Endometrium (tissue), 2 donors: ENCODE results near the gene EEPD1.

ENCODE experiments used
- FAIRE-seq: peaks from 2 replicates; lab custom pipeline; 2012; peaks lifted over from hg19 to GRCh38; lab: Jason Lieb, UNC
- donor health status: control.
- donor health status: control.

EEPD1 gene

DNA sequence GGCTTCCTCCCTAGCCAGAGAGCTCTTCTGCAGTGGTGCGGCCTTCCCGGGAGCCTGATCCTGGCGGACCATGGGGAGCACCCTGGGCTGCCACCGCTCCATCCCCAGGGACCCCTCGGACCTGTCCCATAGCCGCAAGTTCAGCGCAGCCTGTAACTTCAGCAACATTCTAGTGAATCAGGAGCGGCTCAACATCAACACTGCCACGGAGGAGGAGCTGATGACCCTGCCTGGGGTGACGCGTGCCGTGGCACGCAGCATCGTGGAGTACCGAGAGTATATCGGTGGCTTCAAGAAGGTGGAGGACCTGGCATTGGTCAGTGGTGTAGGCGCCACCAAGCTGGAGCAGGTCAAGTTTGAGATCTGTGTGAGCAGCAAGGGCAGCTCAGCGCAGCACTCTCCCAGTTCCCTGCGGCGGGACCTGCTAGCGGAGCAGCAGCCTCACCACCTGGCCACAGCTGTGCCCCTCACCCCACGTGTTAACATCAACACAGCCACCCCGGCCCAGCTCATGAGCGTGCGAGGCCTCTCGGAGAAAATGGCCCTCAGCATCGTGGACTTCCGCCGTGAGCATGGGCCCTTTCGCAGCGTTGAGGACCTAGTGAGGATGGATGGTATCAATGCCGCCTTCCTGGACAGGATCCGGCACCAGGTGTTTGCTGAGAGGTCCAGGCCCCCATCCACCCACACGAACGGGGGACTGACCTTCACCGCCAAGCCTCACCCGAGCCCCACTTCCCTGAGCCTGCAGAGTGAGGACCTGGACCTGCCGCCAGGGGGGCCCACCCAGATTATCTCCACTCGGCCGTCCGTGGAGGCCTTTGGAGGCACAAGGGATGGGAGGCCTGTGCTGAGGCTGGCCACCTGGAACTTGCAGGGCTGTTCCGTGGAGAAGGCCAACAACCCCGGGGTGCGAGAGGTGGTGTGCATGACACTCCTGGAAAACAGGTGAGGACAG, 1.5 kb downstream of the EEPD1 start:
- no peak for FAIRE-seq

DNA sequence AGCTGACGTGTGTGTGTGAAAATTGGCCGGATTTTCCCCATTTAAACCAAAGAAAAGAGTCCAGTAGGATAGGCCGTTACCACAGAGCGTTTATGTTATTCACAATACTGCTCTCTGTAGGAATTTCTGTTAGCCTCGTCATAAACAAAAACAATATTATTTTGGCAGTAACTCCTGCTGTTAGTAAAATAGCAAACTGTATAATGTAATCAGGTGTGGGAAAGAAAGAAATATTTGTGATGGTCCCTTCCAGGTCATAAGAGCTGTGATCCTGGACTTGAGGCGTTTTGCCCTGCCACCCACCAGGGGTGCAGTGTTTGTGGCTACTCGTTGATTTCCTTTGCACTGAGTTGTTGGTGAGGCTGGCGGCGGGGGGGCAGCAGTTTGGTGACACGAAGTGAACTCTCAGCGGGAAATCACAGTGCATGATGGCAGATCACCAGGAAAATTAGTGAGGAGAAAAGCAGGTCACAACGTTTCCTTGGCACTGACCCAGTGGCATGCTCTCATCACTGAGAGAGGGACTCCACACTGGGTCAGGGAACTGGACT, 2.8 kb downstream of the EEPD1 start:
- peak; percentile 50 for FAIRE-seq

DNA sequence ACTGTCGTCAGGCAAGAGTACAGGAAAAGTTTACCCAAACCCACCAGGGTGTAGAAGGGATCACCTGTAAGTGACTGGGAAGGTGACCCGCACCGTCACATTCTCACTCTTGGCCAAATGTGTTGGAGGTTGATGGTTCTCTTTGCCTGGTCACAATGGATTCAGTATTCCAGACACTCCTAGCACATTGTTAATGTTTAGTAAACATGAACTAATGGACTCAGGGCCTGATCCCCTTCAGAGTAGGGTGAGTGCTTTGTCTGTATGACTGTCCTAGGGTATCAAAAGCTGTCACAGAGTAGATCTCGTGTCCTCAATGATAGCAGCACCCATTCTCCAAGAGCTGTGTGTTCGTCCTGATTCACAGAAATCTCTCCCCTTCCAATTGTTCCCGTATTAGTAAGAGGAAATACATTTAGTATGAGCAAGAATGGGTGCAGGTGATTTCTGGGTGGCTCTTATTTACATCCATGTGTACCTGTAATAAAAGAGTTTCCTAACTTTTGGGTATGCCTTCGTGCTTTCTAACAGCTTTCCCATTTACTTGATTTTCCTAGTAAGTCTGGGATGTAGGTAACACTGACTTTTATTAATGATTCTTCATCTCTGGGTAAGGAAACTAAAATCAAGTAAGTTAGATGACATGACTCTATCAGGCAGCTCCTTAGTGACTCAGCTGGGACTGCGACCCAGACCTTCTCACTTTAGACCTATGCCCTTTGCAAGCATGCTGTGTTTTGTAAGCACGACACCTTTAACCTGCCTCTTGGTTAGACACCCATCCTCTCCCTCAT, 4.7 kb downstream of the EEPD1 start:
- FAIRE-seq = no peak

DNA sequence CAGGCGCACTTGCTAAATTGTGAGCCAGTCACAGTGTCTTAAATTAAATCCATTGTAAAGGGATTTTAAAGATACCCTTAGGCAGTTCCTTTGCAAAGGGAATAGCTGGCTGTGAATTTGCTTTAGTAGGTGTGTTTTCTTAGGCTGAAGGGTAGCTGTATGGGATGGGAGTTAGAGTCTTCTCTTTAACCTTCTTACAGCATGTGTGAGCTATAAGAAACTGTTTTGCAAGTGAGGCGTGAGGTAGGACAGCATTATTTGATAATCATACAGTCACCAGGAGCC, 5.2 kb downstream of the EEPD1 start:
- no peak for FAIRE-seq

DNA sequence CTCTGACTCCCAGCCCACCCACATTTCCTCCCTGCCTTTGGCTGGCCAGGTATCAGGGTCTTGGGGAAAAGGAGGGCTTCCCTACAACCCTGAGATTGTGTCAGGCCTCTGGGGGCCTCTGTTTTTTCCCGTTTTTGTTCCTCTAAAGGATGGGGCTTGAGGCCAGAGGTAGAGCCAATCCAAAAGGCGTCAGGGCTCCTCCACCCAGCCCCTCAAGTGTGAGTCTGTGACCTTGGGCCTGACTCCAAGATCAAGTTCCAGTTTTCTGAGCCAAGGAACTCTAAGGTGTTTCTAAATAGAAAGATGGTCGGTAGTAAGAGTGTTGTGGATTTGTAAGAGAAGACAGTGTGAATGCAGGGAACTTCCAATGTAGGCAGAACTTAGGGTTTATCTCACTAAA, 6.6 kb downstream of the EEPD1 start:
- no peak for FAIRE-seq

DNA sequence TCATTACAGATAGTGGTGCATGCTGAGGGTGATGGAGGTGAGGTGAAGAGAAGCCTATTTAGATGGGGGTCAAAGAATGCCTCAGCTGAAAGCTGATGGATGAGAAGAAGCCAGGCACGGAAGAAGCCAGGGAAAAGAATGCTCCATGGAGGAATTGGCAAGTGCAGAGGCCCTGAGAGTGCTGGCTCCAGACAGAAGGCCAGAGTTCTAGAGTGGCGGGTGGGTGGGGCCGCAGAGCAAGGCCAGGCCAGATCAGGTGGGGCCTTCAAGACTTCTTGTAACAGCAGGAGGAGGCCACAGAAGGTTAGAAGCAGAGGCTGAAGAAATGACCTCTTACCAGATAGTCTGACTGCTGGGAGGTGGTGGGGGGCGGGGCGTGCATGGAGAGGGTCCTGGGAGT, 7.3 kb downstream of the EEPD1 start:
- no peak for FAIRE-seq

DNA sequence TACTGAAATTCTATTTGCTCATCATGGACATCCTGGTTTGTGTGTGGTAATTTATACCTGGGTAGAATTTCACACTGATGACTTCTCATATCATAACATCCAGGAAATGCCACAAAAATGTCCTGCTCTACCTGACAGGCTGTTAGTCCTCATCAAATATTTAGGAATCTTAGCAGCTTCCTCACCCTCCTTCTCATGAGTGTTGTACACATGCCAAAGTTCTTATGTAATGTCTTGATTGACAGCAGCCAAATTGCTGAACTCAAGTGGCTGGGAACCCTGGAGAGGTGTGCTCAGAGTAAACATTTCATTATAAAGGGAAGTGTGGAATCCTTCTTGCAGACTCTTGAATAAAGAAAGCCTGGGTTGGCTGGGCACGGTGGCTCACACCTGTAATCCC, 8.9 kb downstream of the EEPD1 start:
- FAIRE-seq = no peak

DNA sequence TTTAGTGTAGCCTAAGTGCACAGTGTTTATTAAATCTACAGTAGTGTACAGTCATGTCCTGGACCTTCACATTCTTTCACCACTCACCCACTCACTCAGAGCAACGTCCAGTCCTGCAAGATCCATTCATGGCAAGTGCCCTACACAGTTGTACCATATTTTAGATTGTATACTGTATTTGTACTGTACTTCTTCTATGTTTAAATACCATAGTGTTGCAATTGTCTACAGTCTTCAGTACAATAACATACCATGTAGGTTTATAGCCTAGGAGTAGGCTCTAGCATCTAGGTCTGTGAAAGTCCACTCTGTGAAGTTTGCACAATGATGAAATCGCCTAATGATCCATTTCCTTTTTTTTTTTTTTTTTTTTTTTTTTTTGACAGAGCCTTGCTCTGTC, 12.0 kb downstream of the EEPD1 start:
- no peak for FAIRE-seq

DNA sequence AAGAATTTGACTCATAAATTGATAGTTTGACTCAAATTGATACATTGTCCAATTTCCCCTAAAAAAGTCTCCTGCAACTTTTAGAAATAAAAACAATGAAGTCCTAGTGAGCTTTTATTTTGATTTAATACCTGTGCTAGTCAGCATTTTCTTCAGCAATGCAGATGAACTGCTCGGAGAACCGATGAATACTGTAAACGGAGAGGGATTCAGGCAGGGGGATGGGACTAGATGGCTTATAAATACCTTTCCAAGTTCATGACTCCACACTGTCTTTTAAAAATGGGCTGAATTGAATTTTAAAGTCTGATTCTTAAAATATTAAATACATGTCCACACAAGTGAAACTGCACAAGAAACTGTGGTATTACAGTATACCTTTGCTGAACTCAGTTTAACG, 12.7 kb downstream of the EEPD1 start:
- FAIRE-seq = no peak

DNA sequence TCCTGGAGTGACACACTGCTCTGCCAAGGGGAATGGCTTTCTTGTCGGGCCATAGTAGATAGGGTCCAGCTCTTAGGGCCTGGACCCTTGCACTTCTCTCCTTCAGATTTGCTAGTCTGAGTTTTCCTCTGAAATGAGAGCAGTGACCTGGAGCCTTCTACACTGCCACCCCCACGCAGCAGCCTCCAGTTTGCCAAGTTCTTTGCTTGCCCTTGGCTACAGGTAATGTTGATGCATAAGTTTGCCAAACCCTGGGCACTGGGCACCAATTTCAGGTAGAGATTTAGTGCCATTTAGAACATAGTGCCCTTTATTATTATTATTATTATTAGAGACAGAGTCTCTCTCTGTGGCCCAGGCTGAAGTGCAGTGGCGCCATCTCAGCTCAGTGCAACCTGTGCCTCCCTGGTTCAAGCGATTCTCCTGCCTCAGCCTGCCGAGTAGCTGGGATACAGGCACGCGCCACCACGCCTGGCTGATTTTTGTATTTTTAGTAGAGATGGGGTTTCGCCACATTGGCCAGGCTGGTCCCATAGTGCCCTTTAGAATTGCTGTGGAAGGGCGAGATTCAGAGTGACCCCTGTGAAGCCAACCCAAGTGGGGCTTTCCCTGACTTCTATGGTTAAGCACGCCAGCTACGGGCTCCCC, 14.5 kb downstream of the EEPD1 start:
- FAIRE-seq = no peak

DNA sequence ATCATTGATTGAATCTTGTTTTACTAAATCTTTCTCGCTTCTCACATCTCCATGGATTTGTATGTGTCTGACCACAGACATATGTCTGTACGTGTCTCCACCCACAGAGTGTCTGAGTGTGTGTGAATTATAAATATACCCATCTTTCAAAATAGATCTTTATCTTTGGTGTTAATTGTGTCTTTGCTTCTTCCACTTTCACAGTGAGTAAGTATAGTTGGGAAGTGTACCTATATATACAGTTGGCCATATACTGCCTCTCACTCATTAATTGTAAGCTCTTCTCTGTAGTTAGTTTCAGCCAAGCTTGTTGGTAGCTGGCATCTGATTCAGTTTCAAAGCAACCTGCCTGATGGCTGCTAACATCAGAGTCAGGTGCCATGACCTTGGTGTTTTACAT, 18.4 kb downstream of the EEPD1 start:
- FAIRE-seq = no peak

DNA sequence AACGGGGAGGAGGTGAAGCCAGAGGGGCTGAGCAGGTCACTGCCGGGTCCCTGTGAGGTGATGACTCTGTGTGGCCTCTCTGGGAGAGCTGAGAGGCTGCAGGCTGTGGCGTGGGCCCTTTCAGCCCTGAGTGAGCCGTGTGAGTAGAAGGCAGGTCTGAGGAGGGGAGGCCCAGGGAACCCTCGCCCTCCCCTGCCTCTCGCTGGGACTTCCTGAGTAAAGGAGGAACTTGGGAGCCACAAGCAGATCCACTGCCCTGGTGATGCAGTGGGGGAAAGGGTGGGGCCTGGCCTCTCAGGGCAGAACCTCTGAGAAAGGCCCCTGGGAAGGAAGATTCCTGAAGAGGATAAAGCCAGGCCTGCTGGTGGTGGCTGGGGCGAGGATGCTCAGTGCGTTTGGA, 22.8 kb downstream of the EEPD1 start:
- FAIRE-seq = no peak

DNA sequence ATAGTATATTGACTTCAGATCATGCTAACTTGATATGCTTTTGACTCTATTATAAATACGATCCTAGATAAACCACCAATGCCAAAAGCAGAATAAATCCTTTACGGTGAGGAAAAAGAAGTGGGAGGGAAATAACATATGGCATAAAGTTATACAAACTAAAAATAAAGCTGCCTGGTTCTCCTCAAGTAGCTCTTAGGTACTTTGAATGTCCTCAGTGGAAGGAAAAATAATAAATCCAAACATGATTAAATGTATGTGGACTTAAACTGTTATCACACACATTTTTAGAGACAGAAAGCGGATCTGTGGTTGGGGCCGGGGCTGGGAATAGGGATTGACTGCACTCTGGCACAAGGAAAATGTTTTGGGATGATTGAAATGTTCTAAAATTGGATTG, 23.6 kb downstream of the EEPD1 start:
- no peak for FAIRE-seq

DNA sequence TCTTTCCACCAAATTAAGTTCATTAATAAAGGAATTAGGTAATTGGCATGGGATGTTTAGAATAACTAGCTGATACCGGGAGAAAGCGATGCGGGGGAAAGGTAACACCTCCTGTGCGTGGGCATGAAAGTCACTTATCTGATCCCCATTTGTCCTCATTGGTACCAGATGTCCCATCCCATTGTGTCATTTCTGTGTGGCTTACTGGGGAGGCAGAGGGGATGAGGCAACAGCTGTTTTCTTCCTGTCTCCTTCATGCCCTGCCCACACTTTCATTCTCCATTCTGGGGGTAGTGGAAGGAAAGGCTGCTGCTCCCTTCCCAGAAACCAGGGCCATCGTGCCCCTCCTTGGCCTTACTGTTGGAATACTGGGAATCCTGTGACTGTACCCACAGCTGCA, 27.1 kb downstream of the EEPD1 start:
- no peak for FAIRE-seq

DNA sequence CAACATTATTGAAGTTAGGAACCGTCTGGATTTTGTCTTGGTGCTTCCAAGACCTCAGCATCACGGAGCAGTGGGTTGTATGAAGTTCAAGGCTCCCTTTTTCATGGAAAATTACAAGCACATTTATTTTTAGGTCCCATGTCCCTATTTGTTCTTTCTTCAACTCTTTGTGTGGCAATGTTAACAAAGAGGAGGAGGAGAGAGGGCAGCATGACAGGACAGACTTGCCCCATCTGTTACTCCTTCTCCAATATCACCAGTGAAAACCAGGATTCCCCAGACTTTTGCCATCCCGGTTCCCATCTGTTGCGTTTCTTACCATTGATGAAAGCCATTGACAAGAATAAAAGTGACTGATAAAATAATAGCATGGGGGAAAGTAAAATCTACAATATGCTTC, 28.6 kb downstream of the EEPD1 start:
- FAIRE-seq = no peak

DNA sequence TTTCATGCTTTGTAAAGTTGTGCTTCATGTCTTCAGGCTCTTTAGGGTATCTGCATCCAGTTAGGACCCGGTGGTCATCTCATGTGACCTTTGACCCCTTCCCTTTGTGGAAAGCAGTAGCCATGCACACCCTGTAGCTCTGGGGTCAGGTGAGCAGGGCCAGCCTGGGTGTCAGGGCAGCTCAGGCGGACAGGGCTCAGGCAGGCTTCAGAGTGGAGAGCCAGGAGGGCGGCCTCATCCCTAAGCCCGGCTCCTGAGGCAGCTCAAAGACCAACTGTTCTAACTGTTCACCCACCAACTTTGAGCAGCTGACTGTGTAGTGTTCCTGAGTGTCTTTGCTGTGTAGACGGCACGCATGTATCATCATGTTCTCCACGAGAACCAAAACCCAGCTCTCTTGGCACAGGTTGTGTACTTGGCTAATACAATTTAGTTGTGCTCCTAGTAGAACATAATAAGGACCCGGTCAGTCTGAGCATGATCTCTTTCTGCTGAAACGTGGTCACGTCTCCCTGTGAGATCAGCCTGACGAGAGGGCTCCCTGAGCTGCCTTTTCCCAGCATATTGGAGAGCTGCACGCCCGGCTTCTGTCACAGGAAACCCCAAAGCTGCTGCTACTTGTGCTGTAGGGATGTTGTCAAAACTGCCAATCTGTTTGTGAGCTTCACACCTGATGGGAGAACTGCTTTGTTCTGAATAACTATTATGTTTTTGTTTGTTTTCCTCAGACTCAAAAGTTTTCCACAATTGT, 30.0 kb downstream of the EEPD1 start:
- FAIRE-seq = no peak

DNA sequence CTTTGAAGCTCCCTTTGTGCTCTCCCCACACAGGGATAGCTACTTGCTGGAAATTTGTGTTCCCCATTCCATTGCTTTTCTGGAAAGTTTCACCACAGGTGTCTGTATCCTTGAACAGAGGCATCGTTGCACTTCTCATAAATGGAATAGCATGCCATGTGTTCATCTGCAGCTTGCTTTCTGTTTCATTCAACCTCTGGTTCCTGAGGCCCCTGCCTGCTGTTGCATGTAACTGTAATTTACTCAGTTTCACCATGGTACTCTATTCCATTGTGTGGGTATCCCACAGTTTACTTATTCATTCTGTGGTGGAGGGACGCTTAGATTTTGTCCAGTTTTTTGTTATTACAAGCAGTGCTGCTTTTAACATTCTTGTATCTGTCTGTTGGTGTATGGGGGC, 32.0 kb downstream of the EEPD1 start:
- FAIRE-seq = no peak

DNA sequence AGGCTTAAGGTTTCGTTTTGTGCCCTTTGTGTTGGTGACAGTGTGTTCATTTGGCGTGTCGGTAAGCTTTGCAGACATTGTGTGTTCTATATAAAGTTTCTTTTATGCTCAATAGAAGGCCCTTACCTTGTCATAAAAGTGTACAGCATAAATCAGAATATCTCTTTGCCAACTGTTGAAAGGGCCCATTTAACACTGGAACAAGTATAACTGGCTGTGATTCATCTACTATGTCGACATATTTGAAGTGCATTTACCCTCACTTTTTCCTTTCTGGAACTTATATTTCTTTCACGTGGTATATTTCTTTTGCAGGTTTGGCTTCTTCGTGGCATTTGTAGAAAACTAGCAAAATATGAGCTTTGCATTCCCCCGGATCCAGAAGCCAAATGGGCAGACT, 32.7 kb downstream of the EEPD1 start:
- no peak for FAIRE-seq

DNA sequence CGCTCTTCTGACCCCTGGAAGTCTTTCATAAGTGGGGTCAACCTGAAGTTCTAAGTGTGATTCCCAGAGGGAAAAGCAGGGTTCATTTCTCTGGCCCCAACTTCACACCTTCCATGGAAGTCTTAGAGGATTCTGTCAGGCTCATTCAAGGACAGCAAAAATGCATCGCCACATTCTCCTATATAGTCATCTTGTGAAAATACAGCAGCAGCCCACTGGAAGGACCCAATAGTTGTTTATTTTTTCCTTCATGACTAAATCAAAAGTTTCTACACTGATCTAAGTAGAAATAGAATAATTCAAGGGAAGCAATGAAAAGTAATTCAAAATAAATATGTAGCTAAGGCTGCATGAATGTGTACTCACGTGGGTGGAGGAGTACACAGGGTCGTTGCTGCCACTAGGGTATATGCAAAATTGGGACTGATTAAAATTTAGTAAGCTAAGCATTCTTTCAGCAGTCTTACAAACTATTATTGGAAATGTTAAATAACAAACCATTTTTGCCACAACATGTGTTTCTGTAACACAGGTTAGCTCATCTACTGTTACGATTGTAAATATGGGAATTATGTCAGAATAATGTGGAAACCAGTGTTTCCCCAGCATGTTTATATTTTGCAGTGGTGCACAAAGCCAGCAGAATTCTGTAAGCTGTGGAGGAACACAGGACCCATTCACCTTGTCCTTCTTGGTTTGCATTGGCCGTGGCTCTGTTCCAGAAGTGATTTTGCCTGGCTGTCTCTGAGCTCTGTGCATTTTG, 33.5 kb downstream of the EEPD1 start:
- FAIRE-seq = no peak

DNA sequence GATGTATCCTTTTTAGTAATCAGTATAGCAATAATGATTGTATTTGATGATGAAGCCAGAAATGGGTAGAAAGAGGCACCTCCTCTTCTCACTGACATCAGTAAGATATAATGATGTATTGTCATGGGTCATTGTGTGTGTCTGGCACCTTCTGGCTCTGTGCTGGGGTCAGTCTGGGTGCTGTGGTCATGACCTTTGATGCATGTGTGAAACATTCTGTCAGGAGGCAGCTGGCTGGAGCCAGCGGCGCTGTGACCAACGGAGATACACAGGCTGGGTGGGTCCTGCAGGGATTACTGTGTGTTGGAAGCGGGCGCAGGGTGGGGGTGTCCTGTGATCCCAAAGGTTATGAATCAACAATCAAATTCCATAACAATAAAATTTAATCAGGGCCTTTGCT, 35.2 kb downstream of the EEPD1 start:
- FAIRE-seq = no peak

DNA sequence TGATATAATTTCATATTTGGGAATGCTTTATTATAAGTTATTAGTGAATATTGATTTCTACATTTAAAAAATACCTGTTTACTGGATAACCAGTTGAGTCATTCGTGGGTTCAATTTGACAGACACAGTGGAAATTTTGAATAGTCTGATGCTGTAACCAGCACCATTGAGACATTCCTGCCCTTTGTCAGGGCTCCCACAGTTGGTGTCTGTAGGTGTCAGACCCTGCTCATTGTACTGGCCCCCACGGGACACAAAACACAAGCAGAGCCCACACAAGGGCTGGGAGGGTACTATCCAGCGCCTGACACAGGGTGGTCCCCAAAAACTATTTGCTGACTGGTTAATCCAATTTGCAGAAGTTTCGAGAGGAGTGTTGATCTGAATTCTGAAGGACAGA, 35.9 kb downstream of the EEPD1 start:
- FAIRE-seq = no peak
